ENCODE results near the gene RPL36A. TPM values are rescaled to one million over a fixed set of nuclear protein-coding genes. Genes with fewer than 3 reads are reported as not detected.

Gene RPL36A
- total and polyA plus RNA-seq, 9 of the 15 experiments (the other 6 are each of a cell fraction or from before 2014, with no cell fraction given): 412 to 4,539 (median 3,209) TPM

GRCh38 chrX:101370888-101371504 lies 19.8 kb upstream of the RPL36A start (continued):
- TF ChIP-seq, protein P1, sequence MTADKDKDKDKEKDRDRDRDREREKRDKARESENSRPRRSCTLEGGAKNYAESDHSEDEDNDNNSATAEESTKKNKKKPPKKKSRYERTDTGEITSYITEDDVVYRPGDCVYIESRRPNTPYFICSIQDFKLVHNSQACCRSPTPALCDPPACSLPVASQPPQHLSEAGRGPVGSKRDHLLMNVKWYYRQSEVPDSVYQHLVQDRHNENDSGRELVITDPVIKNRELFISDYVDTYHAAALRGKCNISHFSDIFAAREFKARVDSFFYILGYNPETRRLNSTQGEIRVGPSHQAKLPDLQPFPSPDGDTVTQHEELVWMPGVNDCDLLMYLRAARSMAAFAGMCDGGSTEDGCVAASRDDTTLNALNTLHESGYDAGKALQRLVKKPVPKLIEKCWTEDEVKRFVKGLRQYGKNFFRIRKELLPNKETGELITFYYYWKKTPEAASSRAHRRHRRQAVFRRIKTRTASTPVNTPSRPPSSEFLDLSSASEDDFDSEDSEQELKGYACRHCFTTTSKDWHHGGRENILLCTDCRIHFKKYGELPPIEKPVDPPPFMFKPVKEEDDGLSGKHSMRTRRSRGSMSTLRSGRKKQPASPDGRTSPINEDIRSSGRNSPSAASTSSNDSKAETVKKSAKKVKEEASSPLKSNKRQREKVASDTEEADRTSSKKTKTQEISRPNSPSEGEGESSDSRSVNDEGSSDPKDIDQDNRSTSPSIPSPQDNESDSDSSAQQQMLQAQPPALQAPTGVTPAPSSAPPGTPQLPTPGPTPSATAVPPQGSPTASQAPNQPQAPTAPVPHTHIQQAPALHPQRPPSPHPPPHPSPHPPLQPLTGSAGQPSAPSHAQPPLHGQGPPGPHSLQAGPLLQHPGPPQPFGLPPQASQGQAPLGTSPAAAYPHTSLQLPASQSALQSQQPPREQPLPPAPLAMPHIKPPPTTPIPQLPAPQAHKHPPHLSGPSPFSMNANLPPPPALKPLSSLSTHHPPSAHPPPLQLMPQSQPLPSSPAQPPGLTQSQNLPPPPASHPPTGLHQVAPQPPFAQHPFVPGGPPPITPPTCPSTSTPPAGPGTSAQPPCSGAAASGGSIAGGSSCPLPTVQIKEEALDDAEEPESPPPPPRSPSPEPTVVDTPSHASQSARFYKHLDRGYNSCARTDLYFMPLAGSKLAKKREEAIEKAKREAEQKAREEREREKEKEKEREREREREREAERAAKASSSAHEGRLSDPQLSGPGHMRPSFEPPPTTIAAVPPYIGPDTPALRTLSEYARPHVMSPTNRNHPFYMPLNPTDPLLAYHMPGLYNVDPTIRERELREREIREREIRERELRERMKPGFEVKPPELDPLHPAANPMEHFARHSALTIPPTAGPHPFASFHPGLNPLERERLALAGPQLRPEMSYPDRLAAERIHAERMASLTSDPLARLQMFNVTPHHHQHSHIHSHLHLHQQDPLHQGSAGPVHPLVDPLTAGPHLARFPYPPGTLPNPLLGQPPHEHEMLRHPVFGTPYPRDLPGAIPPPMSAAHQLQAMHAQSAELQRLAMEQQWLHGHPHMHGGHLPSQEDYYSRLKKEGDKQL (CRISPR knock-in tag; IDR thresholded peaks at IDR 0.05; ENCODE audit: borderline replicate concordance): no peak
- TF ChIP-seq, protein P2, sequence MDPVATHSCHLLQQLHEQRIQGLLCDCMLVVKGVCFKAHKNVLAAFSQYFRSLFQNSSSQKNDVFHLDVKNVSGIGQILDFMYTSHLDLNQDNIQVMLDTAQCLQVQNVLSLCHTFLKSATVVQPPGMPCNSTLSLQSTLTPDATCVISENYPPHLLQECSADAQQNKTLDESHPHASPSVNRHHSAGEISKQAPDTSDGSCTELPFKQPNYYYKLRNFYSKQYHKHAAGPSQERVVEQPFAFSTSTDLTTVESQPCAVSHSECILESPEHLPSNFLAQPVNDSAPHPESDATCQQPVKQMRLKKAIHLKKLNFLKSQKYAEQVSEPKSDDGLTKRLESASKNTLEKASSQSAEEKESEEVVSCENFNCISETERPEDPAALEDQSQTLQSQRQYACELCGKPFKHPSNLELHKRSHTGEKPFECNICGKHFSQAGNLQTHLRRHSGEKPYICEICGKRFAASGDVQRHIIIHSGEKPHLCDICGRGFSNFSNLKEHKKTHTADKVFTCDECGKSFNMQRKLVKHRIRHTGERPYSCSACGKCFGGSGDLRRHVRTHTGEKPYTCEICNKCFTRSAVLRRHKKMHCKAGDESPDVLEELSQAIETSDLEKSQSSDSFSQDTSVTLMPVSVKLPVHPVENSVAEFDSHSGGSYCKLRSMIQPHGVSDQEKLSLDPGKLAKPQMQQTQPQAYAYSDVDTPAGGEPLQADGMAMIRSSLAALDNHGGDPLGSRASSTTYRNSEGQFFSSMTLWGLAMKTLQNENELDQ (CRISPR knock-in tag; IDR thresholded peaks at IDR 0.05; ENCODE audit: borderline replicate concordance): no peak
- TF ChIP-seq KLF1 (tag; IDR thresholded peaks at IDR 0.05) (no peak), HMG20B (CRISPR knock-in tag; IDR thresholded peaks at IDR 0.05) (no peak), BDP1 (IDR thresholded peaks at IDR 0.05; ENCODE audit: insufficient read depth, insufficient read length) (no peak), SREBF2 (CRISPR knock-in tag; IDR thresholded peaks at IDR 0.05) (no peak), PYGO2 (tag; IDR thresholded peaks at IDR 0.05) (no peak), ARNT (IDR thresholded peaks at IDR 0.05) (no peak), NFE2L1 (tag; IDR thresholded peaks at IDR 0.05; ENCODE audit: borderline replicate concordance, low read depth) (no peak), LCOR (CRISPR knock-in tag; IDR thresholded peaks at IDR 0.05) (no peak)

Data from K562 (cell line).